ENCODE results near the gene ACYP2. TPM values are rescaled to one million over a fixed set of nuclear protein-coding genes. Genes with fewer than 3 reads are reported as not detected.
A peak's percentile ranks its signal among the peaks of the same experiment; 100 is the strongest.

ACYP2 gene
- total RNA-seq, 1 donor from 2014 or later = 7.0 TPM

DNA sequence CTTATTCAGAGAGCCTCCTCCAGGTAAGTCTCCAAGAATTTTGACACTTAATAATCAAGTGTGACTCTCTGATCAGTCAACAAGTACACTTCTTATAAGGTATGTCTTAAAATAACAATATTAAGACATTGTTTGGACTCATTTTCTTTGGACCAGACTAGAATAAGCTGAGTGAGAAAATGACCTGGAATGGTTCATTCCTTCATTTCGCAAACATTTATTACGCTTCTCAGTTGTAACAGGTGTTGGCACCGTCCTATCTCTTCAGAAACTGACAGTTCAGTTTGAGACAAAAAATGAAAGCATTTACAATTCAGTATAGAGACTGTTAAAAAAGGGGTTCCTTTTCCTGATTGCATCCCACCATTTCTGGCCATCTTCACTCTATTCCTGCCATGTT, 94.0 kb downstream of the ACYP2 start:
- H3K36me3 Mint-ChIP-seq (ENCODE audit: low read depth, unreplicated experiment) = no peaks in the 10 kb centered on the region

DNA sequence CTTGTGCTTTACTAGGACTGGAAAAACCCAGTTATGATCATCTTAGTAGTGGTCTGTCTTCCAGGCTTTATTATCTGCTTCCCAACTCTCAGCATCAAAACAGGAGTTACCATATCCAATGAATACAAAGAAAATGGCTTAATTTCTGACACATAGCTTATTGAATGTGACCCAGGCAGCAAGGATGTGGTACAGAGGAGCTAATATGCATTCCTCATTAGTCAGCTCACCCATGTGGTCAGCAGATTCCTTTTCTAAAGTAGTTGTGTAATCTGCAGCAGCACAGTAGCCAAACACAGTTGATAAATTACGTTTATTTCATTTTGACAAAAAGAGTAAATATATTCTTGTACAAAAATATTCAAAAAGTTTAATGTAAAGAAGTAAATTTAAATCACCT, 97.0 kb downstream of the ACYP2 start:
- TF ChIP-seq CTCF (IDR thresholded peaks at IDR 0.05; ENCODE audit: unreplicated experiment) = no peak
- Mint-ChIP-seq H3K9me3 (ENCODE audit: unreplicated experiment) (no peaks in the 10 kb centered on the region), H3K4me3 (ENCODE audit: unreplicated experiment) (no peak overlapping the region), H3K4me1 (ENCODE audit: unreplicated experiment) (peaks cover 8% of the 10 kb centered on the region), H3K27ac (ENCODE audit: unreplicated experiment) (no peak overlapping the region), H3K36me3 (ENCODE audit: low read depth, unreplicated experiment) (peaks cover 4% of the 10 kb centered on the region), H3K27me3 (ENCODE audit: unreplicated experiment) (no peaks in the 10 kb centered on the region)
- DNase-seq (ENCODE audit: low spot score) = no peak

More for the DNA sequence above, 94.0 kb downstream of the ACYP2 start:
- peaks cover 17% of the 10 kb centered on the region for H3K4me1 Mint-ChIP-seq (ENCODE audit: unreplicated experiment)
- no peak overlapping the region for H3K4me3 Mint-ChIP-seq (ENCODE audit: unreplicated experiment)
- no peak for DNase-seq (ENCODE audit: low spot score)
- no peak for TF ChIP-seq CTCF (IDR thresholded peaks at IDR 0.05; ENCODE audit: unreplicated experiment)
- H3K27me3 Mint-ChIP-seq (ENCODE audit: unreplicated experiment) = no peaks in the 10 kb centered on the region
- H3K9me3 Mint-ChIP-seq (ENCODE audit: unreplicated experiment) = no peaks in the 10 kb centered on the region
- H3K27ac Mint-ChIP-seq (ENCODE audit: unreplicated experiment) = no peak overlapping the region

- no peak for TF ChIP-seq CTCF (IDR thresholded peaks at IDR 0.05; ENCODE audit: unreplicated experiment)
- no peaks in the 10 kb centered on the region for H3K27me3 Mint-ChIP-seq (ENCODE audit: unreplicated experiment)
- H3K4me1 Mint-ChIP-seq (ENCODE audit: unreplicated experiment) = peaks cover 4% of the 10 kb centered on the region
- peaks cover 4% of the 10 kb centered on the region for H3K36me3 Mint-ChIP-seq (ENCODE audit: low read depth, unreplicated experiment)
- no peaks in the 10 kb centered on the region for H3K9me3 Mint-ChIP-seq (ENCODE audit: unreplicated experiment)
- no peak for DNase-seq (ENCODE audit: low spot score)
- H3K4me3 Mint-ChIP-seq (ENCODE audit: unreplicated experiment) = no peak overlapping the region
- H3K27ac Mint-ChIP-seq (ENCODE audit: unreplicated experiment) = no peak overlapping the region
These were observed 97.7 kb downstream of the ACYP2 start for GRCh38 chr2:54213082-54213481.

- Mint-ChIP-seq H3K9me3 (ENCODE audit: unreplicated experiment) (no peaks in the 10 kb centered on the region), H3K36me3 (ENCODE audit: low read depth, unreplicated experiment) (peaks cover 4% of the 10 kb centered on the region), H3K27ac (ENCODE audit: unreplicated experiment) (no peak overlapping the region), H3K4me1 (ENCODE audit: unreplicated experiment) (peaks cover 13% of the 10 kb centered on the region), H3K4me3 (ENCODE audit: unreplicated experiment) (no peak overlapping the region), H3K27me3 (ENCODE audit: unreplicated experiment) (no peaks in the 10 kb centered on the region)
- no peak for TF ChIP-seq CTCF (IDR thresholded peaks at IDR 0.05; ENCODE audit: unreplicated experiment)
- DNase-seq (ENCODE audit: low spot score) = no peak
These were observed 109.6 kb downstream of the ACYP2 start for GRCh38 chr2:54224997-54225396.

GRCh38 chr2:54226260-54226659, 110.8 kb downstream of the ACYP2 start:
- Mint-ChIP-seq H3K27ac (ENCODE audit: unreplicated experiment) (peak overlapping the region; percentile 57), H3K27me3 (ENCODE audit: unreplicated experiment) (no peaks in the 10 kb centered on the region), H3K9me3 (ENCODE audit: unreplicated experiment) (no peaks in the 10 kb centered on the region), H3K4me1 (ENCODE audit: unreplicated experiment) (peaks cover 17% of the 10 kb centered on the region), H3K36me3 (ENCODE audit: low read depth, unreplicated experiment) (peaks cover 4% of the 10 kb centered on the region), H3K4me3 (ENCODE audit: unreplicated experiment) (no peak overlapping the region)
- no peak for TF ChIP-seq CTCF (IDR thresholded peaks at IDR 0.05; ENCODE audit: unreplicated experiment)
- no peak for DNase-seq (ENCODE audit: low spot score)

Measured in endothelial cell (in vitro differentiated cells).